ENCODE measurements around the gene RPL13A. TPM values are rescaled to one million over a fixed set of nuclear protein-coding genes. Genes with fewer than 3 reads are reported as not detected.

The RPL13A gene
- total and polyA plus RNA-seq, 2 of the 13 experiments (the other 11 are each of a cell fraction or from before 2014, with no cell fraction given) = 2,601 to 3,407 TPM

DNA sequence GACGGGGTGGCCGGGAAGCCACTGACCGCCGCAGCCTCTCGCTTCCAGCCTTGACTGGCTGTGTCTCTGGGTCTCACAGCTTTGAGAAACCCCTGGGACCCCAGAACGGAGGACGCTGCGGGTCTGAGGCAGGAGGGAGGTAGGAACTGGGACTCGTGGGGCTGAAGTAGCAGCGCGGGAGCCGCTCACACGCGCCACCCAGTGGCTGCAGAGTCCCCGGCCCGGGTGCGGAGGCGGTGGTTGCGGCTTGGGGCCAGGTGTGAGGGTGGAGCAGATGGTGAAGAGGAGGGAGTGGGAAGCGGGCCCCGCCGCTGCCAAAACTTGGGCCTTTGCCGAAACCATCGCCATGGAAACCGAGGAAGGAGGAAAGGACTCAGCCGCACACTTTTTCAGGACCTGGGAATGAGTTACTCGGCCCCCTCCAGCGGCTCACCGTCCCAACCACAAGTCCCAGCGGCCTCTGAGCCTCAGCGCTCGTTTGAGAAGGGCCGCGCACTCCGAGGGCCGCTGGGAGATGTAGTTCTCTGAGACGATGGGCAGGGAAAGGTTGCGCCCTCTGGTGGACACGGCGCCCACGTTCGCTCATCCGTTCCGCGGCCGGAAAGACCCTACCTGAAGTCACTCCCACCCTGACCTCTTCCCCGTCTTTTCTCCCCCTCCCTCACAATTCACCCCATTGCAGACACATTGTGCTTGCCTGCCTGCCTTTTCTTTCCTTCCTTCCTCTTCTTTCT is 43.9 kb upstream of the RPL13A start (continued):
- TF ChIP-seq, protein P1, sequence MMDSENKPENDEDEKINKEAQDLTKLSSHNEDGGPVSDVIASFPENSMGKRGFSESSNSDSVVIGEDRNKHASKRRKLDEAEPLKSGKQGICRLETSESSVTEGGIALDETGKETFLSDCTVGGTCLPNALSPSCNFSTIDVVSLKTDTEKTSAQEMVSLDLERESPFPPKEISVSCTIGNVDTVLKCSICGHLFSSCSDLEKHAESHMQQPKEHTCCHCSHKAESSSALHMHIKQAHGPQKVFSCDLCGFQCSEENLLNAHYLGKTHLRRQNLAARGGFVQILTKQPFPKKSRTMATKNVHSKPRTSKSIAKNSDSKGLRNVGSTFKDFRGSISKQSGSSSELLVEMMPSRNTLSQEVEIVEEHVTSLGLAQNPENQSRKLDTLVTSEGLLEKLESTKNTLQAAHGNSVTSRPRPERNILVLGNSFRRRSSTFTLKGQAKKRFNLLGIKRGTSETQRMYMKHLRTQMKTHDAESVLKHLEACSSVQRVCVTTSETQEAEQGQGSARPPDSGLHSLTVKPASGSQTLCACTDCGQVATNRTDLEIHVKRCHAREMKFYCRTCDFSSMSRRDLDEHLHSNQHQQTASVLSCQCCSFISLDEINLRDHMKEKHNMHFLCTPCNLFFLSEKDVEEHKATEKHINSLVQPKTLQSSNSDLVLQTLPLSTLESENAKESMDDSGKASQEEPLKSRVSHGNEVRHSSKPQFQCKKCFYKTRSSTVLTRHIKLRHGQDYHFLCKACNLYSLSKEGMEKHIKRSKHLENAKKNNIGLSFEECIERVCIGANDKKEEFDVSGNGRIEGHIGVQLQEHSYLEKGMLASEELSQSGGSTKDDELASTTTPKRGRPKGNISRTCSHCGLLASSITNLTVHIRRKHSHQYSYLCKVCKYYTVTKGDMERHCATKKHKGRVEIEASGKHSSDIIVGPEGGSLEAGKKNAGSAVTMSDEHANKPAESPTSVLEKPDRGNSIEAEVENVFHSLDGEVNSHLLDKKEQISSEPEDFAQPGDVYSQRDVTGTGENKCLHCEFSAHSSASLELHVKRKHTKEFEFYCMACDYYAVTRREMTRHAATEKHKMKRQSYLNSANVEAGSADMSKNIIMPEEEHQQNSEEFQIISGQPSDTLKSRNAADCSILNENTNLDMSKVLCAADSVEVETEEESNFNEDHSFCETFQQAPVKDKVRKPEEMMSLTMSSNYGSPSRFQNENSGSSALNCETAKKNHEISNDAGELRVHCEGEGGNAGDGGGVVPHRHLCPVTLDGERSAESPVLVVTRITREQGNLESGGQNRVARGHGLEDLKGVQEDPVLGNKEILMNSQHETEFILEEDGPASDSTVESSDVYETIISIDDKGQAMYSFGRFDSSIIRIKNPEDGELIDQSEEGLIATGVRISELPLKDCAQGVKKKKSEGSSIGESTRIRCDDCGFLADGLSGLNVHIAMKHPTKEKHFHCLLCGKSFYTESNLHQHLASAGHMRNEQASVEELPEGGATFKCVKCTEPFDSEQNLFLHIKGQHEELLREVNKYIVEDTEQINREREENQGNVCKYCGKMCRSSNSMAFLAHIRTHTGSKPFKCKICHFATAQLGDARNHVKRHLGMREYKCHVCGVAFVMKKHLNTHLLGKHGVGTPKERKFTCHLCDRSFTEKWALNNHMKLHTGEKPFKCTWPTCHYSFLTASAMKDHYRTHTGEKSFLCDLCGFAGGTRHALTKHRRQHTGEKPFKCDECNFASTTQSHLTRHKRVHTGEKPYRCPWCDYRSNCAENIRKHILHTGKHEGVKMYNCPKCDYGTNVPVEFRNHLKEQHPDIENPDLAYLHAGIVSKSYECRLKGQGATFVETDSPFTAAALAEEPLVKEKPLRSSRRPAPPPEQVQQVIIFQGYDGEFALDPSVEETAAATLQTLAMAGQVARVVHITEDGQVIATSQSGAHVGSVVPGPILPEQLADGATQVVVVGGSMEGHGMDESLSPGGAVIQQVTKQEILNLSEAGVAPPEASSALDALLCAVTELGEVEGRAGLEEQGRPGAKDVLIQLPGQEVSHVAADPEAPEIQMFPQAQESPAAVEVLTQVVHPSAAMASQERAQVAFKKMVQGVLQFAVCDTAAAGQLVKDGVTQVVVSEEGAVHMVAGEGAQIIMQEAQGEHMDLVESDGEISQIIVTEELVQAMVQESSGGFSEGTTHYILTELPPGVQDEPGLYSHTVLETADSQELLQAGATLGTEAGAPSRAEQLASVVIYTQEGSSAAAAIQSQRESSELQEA (CRISPR knock-in tag; IDR thresholded peaks at IDR 0.05; ENCODE audit: not compliant biosample characterization) = peak; percentile 50
- TF ChIP-seq, protein P2, sequence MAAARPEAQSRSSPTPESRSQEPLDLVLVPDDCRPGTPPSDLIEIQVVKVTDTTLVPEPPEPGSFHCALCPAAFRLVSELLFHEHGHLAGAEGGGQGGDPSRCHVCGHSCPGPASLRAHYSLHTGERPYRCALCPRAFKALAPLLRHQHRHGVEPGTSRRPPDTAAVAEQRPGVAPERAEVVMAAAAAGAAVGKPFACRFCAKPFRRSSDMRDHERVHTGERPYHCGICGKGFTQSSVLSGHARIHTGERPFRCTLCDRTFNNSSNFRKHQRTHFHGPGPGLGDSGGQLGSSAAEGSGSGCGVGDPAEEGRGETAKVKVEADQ (CRISPR knock-in tag; IDR thresholded peaks at IDR 0.05; ENCODE audit: borderline replicate concordance) = peak; percentile 65; the same call in 1 of the 2 replicates
- TF ChIP-seq ZNF782 (CRISPR knock-in tag; IDR thresholded peaks at IDR 0.05; ENCODE audit: borderline replicate concordance) (peak; percentile 76; the same call in 1 of the 2 replicates), SRSF1 (optimal IDR thresholded peaks at IDR 0.05; ENCODE audit: low read depth, low read length) (peak; percentile 50), SALL2 (CRISPR knock-in tag; IDR thresholded peaks at IDR 0.05) (peak; percentile 80; the same call in 1 of the 2 replicates), ELF3 (CRISPR knock-in tag; IDR thresholded peaks at IDR 0.05) (no peak; the same call in 1 of the 2 replicates), ZNF644 (CRISPR knock-in tag; IDR thresholded peaks at IDR 0.05; ENCODE audit: low read depth) (no peak), RFXANK (CRISPR knock-in tag; IDR thresholded peaks at IDR 0.05) (no peak), ZNF777 (CRISPR knock-in tag; IDR thresholded peaks at IDR 0.05) (peak; percentile 71), ZNF546 (CRISPR knock-in tag; conservative IDR thresholded peaks at IDR 0.05) (no peak), IKZF4 (CRISPR knock-in tag; IDR thresholded peaks at IDR 0.05; ENCODE audit: borderline replicate concordance, low read depth, not compliant biosample characterization) (no peak)
- TF ChIP-seq, protein P3, sequence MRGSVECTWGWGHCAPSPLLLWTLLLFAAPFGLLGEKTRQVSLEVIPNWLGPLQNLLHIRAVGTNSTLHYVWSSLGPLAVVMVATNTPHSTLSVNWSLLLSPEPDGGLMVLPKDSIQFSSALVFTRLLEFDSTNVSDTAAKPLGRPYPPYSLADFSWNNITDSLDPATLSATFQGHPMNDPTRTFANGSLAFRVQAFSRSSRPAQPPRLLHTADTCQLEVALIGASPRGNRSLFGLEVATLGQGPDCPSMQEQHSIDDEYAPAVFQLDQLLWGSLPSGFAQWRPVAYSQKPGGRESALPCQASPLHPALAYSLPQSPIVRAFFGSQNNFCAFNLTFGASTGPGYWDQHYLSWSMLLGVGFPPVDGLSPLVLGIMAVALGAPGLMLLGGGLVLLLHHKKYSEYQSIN (CRISPR knock-in tag; IDR thresholded peaks at IDR 0.05; ENCODE audit: borderline replicate concordance) = no peak
- TF ChIP-seq, protein P4, sequence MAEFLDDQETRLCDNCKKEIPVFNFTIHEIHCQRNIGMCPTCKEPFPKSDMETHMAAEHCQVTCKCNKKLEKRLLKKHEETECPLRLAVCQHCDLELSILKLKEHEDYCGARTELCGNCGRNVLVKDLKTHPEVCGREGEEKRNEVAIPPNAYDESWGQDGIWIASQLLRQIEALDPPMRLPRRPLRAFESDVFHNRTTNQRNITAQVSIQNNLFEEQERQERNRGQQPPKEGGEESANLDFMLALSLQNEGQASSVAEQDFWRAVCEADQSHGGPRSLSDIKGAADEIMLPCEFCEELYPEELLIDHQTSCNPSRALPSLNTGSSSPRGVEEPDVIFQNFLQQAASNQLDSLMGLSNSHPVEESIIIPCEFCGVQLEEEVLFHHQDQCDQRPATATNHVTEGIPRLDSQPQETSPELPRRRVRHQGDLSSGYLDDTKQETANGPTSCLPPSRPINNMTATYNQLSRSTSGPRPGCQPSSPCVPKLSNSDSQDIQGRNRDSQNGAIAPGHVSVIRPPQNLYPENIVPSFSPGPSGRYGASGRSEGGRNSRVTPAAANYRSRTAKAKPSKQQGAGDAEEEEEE (CRISPR knock-in tag; IDR thresholded peaks at IDR 0.05; ENCODE audit: borderline replicate concordance) = no peak
- TF ChIP-seq, protein P5, sequence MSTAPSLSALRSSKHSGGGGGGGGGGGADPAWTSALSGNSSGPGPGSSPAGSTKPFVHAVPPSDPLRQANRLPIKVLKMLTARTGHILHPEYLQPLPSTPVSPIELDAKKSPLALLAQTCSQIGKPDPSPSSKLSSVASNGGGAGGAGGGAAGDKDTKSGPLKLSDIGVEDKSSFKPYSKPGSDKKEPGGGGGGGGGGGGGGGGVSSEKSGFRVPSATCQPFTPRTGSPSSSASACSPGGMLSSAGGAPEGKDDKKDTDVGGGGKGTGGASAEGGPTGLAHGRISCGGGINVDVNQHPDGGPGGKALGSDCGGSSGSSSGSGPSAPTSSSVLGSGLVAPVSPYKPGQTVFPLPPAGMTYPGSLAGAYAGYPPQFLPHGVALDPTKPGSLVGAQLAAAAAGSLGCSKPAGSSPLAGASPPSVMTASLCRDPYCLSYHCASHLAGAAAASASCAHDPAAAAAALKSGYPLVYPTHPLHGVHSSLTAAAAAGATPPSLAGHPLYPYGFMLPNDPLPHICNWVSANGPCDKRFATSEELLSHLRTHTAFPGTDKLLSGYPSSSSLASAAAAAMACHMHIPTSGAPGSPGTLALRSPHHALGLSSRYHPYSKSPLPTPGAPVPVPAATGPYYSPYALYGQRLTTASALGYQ (CRISPR knock-in tag; IDR thresholded peaks at IDR 0.05) = no peak

Measured in HepG2 (cell line).